GM21529 (cell line): ENCODE data around the gene IFNA21.
"Not testable (repeated sequence)": the region's sequence is repeated elsewhere in the genome, so short reads cannot be mapped to it uniquely, and the experiment has no call there.

ENCODE experiments used
- ATAC-seq: cut with Tn5 transposase; IDR thresholded peaks from one replicate; pipeline ENCODE4 v1.9.1; 2021; ENCODE audit not compliant: unreplicated experiment

Gene IFNA21

GRCh38 chr9:21166560-21166959 lies at the start of gene IFNA21:
TSS of gene IFNA21 (minus strand) at chr9:21166660. CDS start at chr9:21166612, 48 bp downstream.
- ATAC-seq, result not testable (repeated sequence)

GRCh38 chr9:21213411-21214326 lies 47.2 kb upstream of the IFNA21 start:
- ATAC-seq, result peak; percentile 82

- ATAC-seq, result not testable (repeated sequence)
Observed at GRCh38 chr9:21212160-21212559, 45.7 kb upstream of the IFNA21 start.

- not testable (repeated sequence) for ATAC-seq
Observed at GRCh38 chr9:21210782-21211181, 44.3 kb upstream of the IFNA21 start.

- no peak for ATAC-seq
Observed at GRCh38 chr9:21210311-21210710, 43.9 kb upstream of the IFNA21 start.

- ATAC-seq, result not testable (repeated sequence)
Observed at GRCh38 chr9:21207043-21207442, 40.6 kb upstream of the IFNA21 start, which contains the start of gene IFNA10. TSS of gene IFNA10 (minus strand) at chr9:21207143. CDS start at chr9:21207097, 46 bp downstream.

GRCh38 chr9:21205204-21205603 lies 38.7 kb upstream of the IFNA21 start:
- no peak for ATAC-seq

GRCh38 chr9:21202105-21202504 lies 35.6 kb upstream of the IFNA21 start, which contains the start of gene IFNA7:
TSS of gene IFNA7 (minus strand) at chr9:21202205. CDS start at chr9:21202165, 40 bp downstream.
- not testable (repeated sequence) for ATAC-seq

- ATAC-seq, result peak; percentile 96
Observed at GRCh38 chr9:21194867-21195776, 28.7 kb upstream of the IFNA21 start.

- ATAC-seq, result not testable (repeated sequence)
Observed at GRCh38 chr9:21187487-21187886, 21.0 kb upstream of the IFNA21 start, which contains the start of gene IFNA4. TSS of gene IFNA4 (minus strand) at chr9:21187587. CDS start at chr9:21187531, 56 bp downstream.

- ATAC-seq, result peak; percentile 98
Observed at GRCh38 chr9:21182810-21183736, 16.6 kb upstream of the IFNA21 start.

- ATAC-seq, result no peak
Observed at GRCh38 chr9:21174671-21175070, 8.2 kb upstream of the IFNA21 start.

GRCh38 chr9:21172156-21172555 lies 5.7 kb upstream of the IFNA21 start:
- ATAC-seq, result no peak

- ATAC-seq, result no peak
Observed at GRCh38 chr9:21171351-21171750, 4.9 kb upstream of the IFNA21 start.

- ATAC-seq, result no peak
Observed at GRCh38 chr9:21165516-21165915, 944 bp downstream of the IFNA21 start.

- peak; percentile 96 for ATAC-seq
Observed at GRCh38 chr9:21160178-21160577, 6.3 kb downstream of the IFNA21 start.

- ATAC-seq, result no peak
Observed at GRCh38 chr9:21155501-21155900, 11.0 kb downstream of the IFNA21 start.

GRCh38 chr9:21154018-21154608 lies 12.3 kb downstream of the IFNA21 start:
- peak; percentile 89 for ATAC-seq

GRCh38 chr9:21153336-21154017 lies 13.0 kb downstream of the IFNA21 start:
- ATAC-seq, result peak; percentile 34
